Neural progenitor cell (in vitro differentiated cells): Measurements from ENCODE around the gene SP110. TPM values are rescaled to one million over a fixed set of nuclear protein-coding genes. Genes with fewer than 3 reads are reported as not detected.

Source experiments
- DNase-seq: peaks from one replicate; pipeline ENCODE4 v3.0.0-alpha.2; 2016; ENCODE audit warnings: low spot score
- H2AFZ ChIP-seq: fragments of 200-600 bp; sonication (generic); replicated peaks from 2 replicates; pipeline ENCODE4 v1.6.1; 2016; ENCODE audit warnings: antibody characterized with exemption
- H3F3A ChIP-seq: fragments of 200-600 bp; sonication (generic); 2 replicates; pipeline ENCODE4 v1.6.1; 2016; ENCODE audit warnings: antibody characterized with exemption, low read depth
- H3K27ac ChIP-seq: fragments of 200-600 bp; sonication (generic); 2 replicates; pipeline ENCODE4 v1.5.1; 2016; ENCODE audit warnings: mild to moderate bottlenecking
- H3K27me3 ChIP-seq: fragments of 200-600 bp; sonication (generic); 2 replicates; pipeline ENCODE4 v1.6.1; 2016; ENCODE audit warnings: mild to moderate bottlenecking, moderate library complexity
- H3K36me3 ChIP-seq: fragments of 200-600 bp; sonication (generic); 2 replicates; pipeline ENCODE4 v1.5.1; 2016
- H3K4me1 ChIP-seq: fragments of 200-600 bp; sonication (generic); 2 replicates; pipeline ENCODE4 v1.6.1; 2016; ENCODE audit warnings: mixed run types
- H3K4me2 ChIP-seq: fragments of 200-600 bp; sonication (generic); 2 replicates; pipeline ENCODE4 v1.6.1; 2016
- H3K4me3 ChIP-seq: fragments of 200-600 bp; sonication (generic); 2 replicates; pipeline ENCODE4 v1.5.1; 2016
- H3K79me2 ChIP-seq: fragments of 200-600 bp; sonication (generic); 2 replicates; pipeline ENCODE4 v1.6.1; 2016; ENCODE audit warnings: low read depth
- H3K9ac ChIP-seq: fragments of 200-600 bp; sonication (generic); 2 replicates; pipeline ENCODE4 v1.6.1; 2016
- H3K9me3 ChIP-seq: fragments of 200-600 bp; sonication (generic); 2 replicates; pipeline ENCODE4 v1.5.1; 2016; ENCODE audit warnings: low read depth
- H4K20me1 ChIP-seq: fragments of 200-600 bp; sonication (generic); 2 replicates; pipeline ENCODE4 v1.6.1; 2016; ENCODE audit warnings: low read depth
- H3K27ac Mint-ChIP-seq: 3 replicates; pipeline ENCODE4 v1.8.0; 2021; ENCODE audit warnings: mixed read lengths
- H3K27me3 Mint-ChIP-seq: 2 replicates; pipeline ENCODE4 v1.8.0; 2022; ENCODE audit warnings: low read depth, mild to moderate bottlenecking, inconsistent platforms, moderate library complexity, mixed read lengths; ENCODE audit not compliant: insufficient read depth
- H3K36me3 Mint-ChIP-seq: 3 replicates; pipeline ENCODE4 v1.8.0; 2021; ENCODE audit warnings: mixed read lengths
- H3K4me1 Mint-ChIP-seq: 3 replicates; pipeline ENCODE4 v1.8.0; 2021; ENCODE audit warnings: mixed read lengths
- H3K4me3 Mint-ChIP-seq: 3 replicates; pipeline ENCODE4 v1.8.0; 2021; ENCODE audit warnings: mild to moderate bottlenecking, moderate library complexity, mixed read lengths
- H3K9me3 Mint-ChIP-seq: 3 replicates; pipeline ENCODE4 v1.8.0; 2020; ENCODE audit warnings: mixed read lengths
- EZH2 ChIP-seq: fragments of 200-600 bp; sonication (generic); IDR thresholded peaks from 2 replicates; pipeline ENCODE4 v1.6.1; 2017; ENCODE audit warnings: antibody characterized with exemption, mild to moderate bottlenecking, moderate library complexity
- EZH2phosphoT487 ChIP-seq: fragments of 200-600 bp; sonication (generic); IDR thresholded peaks from 2 replicates; pipeline ENCODE4 v1.6.1; 2017; ENCODE audit warnings: antibody characterized with exemption
- total RNA-seq: library from RNA; depleted of rRNA; stranded (reverse); fragments of >200 nt; gene quantifications from 2 replicates; pipeline ENCODE4 v1.2.3, GENCODE V29; 2015; ENCODE audit warnings: low replicate concordance
- TF ChIP-seq, protein P1 (sequence below): fragments of 200-600 bp; sonication (generic); IDR thresholded peaks from 2 replicates; pipeline ENCODE4 v1.5.1; 2017; ENCODE audit warnings: antibody characterized with exemption, mild to moderate bottlenecking

Gene SP110
- total RNA-seq, 1 donor from 2014 or later, result 1.3 TPM

DNA sequence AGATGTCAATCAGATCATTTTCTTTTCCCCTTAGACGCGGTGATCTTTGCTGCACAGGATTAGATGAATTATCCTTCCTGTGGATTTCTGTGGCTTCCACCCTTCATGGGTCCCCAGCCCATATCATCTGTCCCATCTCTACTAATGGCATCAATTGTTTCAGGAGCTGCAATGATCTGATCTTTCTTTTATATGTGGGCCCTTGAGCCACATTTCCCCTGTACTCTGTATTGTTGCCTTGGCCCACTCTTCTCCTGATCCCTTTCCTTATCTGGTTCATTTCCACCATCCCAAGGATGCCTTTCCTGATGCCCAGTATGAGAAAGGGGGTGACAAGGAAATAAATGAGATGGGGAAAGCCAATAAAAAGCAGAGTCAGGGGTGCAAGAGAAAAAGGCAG, 30.4 kb upstream of the SP110 start:
- no peaks in the 10 kb centered on the region for H3F3A ChIP-seq
- no peaks in the 10 kb centered on the region for H3K27me3 Mint-ChIP-seq
- no peak overlapping the region for H3K4me3 Mint-ChIP-seq
- H4K20me1 ChIP-seq, result no peaks in the 10 kb centered on the region
- H3K27ac Mint-ChIP-seq, result no peak overlapping the region
- H2AFZ ChIP-seq, result no peak overlapping the region
- H3K4me1 ChIP-seq, result no peaks in the 10 kb centered on the region
- DNase-seq, result no peak
- no peaks in the 10 kb centered on the region for H3K27me3 ChIP-seq
- H3K4me3 ChIP-seq, result no peak overlapping the region
- H3K9ac ChIP-seq, result no peak overlapping the region
- no peaks in the 10 kb centered on the region for H3K36me3 Mint-ChIP-seq
- no peak for TF ChIP-seq EZH2phosphoT487
- TF ChIP-seq, protein P1, sequence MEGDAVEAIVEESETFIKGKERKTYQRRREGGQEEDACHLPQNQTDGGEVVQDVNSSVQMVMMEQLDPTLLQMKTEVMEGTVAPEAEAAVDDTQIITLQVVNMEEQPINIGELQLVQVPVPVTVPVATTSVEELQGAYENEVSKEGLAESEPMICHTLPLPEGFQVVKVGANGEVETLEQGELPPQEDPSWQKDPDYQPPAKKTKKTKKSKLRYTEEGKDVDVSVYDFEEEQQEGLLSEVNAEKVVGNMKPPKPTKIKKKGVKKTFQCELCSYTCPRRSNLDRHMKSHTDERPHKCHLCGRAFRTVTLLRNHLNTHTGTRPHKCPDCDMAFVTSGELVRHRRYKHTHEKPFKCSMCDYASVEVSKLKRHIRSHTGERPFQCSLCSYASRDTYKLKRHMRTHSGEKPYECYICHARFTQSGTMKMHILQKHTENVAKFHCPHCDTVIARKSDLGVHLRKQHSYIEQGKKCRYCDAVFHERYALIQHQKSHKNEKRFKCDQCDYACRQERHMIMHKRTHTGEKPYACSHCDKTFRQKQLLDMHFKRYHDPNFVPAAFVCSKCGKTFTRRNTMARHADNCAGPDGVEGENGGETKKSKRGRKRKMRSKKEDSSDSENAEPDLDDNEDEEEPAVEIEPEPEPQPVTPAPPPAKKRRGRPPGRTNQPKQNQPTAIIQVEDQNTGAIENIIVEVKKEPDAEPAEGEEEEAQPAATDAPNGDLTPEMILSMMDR, result no peak
- no peak for TF ChIP-seq EZH2
- no peaks in the 10 kb centered on the region for H3K9me3 ChIP-seq
- no peaks in the 10 kb centered on the region for H3K36me3 ChIP-seq
- no peaks in the 10 kb centered on the region for H3K79me2 ChIP-seq
- no peaks in the 10 kb centered on the region for H3K9me3 Mint-ChIP-seq
- H3K4me1 Mint-ChIP-seq, result no peaks in the 10 kb centered on the region
- H3K4me2 ChIP-seq, result no peak overlapping the region
- H3K27ac ChIP-seq, result no peak overlapping the region

- H3K27ac Mint-ChIP-seq, result no peak overlapping the region
- H3K4me1 Mint-ChIP-seq, result no peaks in the 10 kb centered on the region
Observed at GRCh38 chr2:230246206-230246605, 26.4 kb upstream of the SP110 start.

DNA sequence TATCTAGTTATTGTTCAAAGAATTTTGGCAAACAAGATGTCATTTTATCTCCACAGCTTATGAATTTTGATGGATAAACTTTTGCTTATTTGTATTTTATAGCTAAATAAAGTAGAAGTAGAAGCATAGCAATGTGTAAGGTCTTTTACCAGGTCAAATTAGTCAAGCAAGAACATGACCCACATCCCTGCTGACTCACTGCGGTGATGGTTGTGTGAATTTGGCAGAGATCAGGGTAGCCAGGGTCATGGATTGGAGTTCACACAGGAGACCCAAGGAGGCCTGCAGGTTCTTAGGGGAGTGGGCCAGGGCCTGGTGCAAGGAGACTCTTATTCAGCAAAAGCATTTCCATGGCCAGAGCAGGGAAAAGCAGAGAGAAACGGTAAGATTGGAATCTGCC, 24.4 kb upstream of the SP110 start:
- Mint-ChIP-seq H3K36me3 (no peaks in the 10 kb centered on the region), H3K9me3 (no peaks in the 10 kb centered on the region), H3K4me3 (no peak overlapping the region), H3K27ac (no peak overlapping the region), H3K4me1 (no peaks in the 10 kb centered on the region), H3K27me3 (no peaks in the 10 kb centered on the region)
- no peak overlapping the region for H3K9ac ChIP-seq
- H3K27ac ChIP-seq, result no peak overlapping the region
- no peaks in the 10 kb centered on the region for H3K9me3 ChIP-seq
- H3K36me3 ChIP-seq, result no peaks in the 10 kb centered on the region
- no peaks in the 10 kb centered on the region for H3K79me2 ChIP-seq
- no peak overlapping the region for H2AFZ ChIP-seq
- H3K4me3 ChIP-seq, result no peak overlapping the region
- DNase-seq, result no peak
- H3K4me1 ChIP-seq, result no peaks in the 10 kb centered on the region
- H3K27me3 ChIP-seq, result no peaks in the 10 kb centered on the region
- H4K20me1 ChIP-seq, result no peaks in the 10 kb centered on the region
- H3F3A ChIP-seq, result no peaks in the 10 kb centered on the region
- no peak overlapping the region for H3K4me2 ChIP-seq
- TF ChIP-seq EZH2 (no peak), EZH2phosphoT487 (no peak)
- TF ChIP-seq, protein P1, result no peak

More at GRCh38 chr2:230246206-230246605, 26.4 kb upstream of the SP110 start:
- TF ChIP-seq EZH2phosphoT487 (no peak), EZH2 (no peak)
- TF ChIP-seq, protein P1, result no peak
- H3K27ac ChIP-seq, result no peak overlapping the region
- no peaks in the 10 kb centered on the region for H3K9me3 ChIP-seq
- H3K4me3 ChIP-seq, result no peak overlapping the region
- Mint-ChIP-seq H3K36me3 (no peaks in the 10 kb centered on the region), H3K4me3 (no peak overlapping the region), H3K9me3 (no peaks in the 10 kb centered on the region), H3K27me3 (no peaks in the 10 kb centered on the region)
- no peak overlapping the region for H3K4me2 ChIP-seq
- no peaks in the 10 kb centered on the region for H3F3A ChIP-seq
- no peak overlapping the region for H2AFZ ChIP-seq
- no peaks in the 10 kb centered on the region for H3K36me3 ChIP-seq
- H3K4me1 ChIP-seq, result no peaks in the 10 kb centered on the region
- H4K20me1 ChIP-seq, result no peaks in the 10 kb centered on the region
- H3K27me3 ChIP-seq, result no peaks in the 10 kb centered on the region
- H3K9ac ChIP-seq, result no peak overlapping the region
- H3K79me2 ChIP-seq, result no peaks in the 10 kb centered on the region
- no peak for DNase-seq
